ENCODE data around the gene CYP46A1. TPM values are rescaled to one million over a fixed set of nuclear protein-coding genes. Genes with fewer than 3 reads are reported as not detected.
"Not testable (repeated sequence)": the region's sequence is repeated elsewhere in the genome, so short reads cannot be mapped to it uniquely, and the experiment has no call there.

The CYP46A1 gene
- total and polyA plus RNA-seq, 2 donors (not counting 1 experiment from before 2014, with no cell fraction given), result 0.27 to 0.28 TPM

GRCh38 chr14:99660006-99660566 lies 24.0 kb upstream of the CYP46A1 start:
- H3K27me3 ChIP-seq (replicated peaks in 1 of 4; ENCODE audit: control extremely low read depth in 1 of 4, control insufficient read depth in 3 of 4, insufficient read depth in 4 of 4, low read length in 3 of 4), result peaks cover 0 to 20% (median 12%) of the 10 kb centered on the region in 4 experiments

GRCh38 chr14:99660794-99661193 lies 23.3 kb upstream of the CYP46A1 start:
- no peak for DNase-seq
- ChIA-PET CTCF (no interaction called here), POLR2A (no interaction called here)
- H3K36me3 ChIP-seq (replicated peaks in 1 of 2; ENCODE audit: control extremely low read depth in 1 of 2, control insufficient read depth in 1 of 2, extremely low read depth in 1 of 2, insufficient read depth in 2 of 2, low read length in 1 of 2), result no peaks in the 10 kb centered on the region
- H3K27me3 Mint-ChIP-seq, result peaks cover 58% of the 10 kb centered on the region
- no peaks in the 10 kb centered on the region for H4K20me1 ChIP-seq (ENCODE audit: control insufficient read depth, insufficient read depth, low read length, poor library complexity, severe bottlenecking)
- H3K4me1 Mint-ChIP-seq, result peaks cover 9% of the 10 kb centered on the region
- intact Hi-C loops (cut with micrococcal nuclease), result no loop called here
- H3K79me2 ChIP-seq (ENCODE audit: control insufficient read depth, insufficient read depth, low read length), result no peaks in the 10 kb centered on the region
- H3K27ac ChIP-seq (ENCODE audit: low read length in 2 of 2), result no peak overlapping the region
- H3K27ac Mint-ChIP-seq, result no peak overlapping the region
- no peak overlapping the region for H3K4me3 ChIP-seq (ENCODE audit: control extremely low read depth in 1 of 5, extremely low read depth in 1 of 5, insufficient read depth in 1 of 5, low read depth in 2 of 5, low read length in 4 of 5)
- H3K4me2 ChIP-seq (replicated peaks; ENCODE audit: low read depth, low read length, poor library complexity, severe bottlenecking), result no peak overlapping the region
- no peak overlapping the region for H3K4me3 Mint-ChIP-seq
- H3K9ac ChIP-seq (ENCODE audit: low read length), result no peak overlapping the region
- TF ChIP-seq CTCF (IDR thresholded peaks at IDR 0.05) (no peak), EZH2 (IDR thresholded peaks at IDR 0.05; ENCODE audit: borderline replicate concordance, insufficient read depth, low read depth, low read length, poor library complexity, severe bottlenecking) (no peak)
- peaks cover 0 to 18% (median 11%) of the 10 kb centered on the region in 4 experiments for H3K27me3 ChIP-seq (replicated peaks in 1 of 4; ENCODE audit: control extremely low read depth in 1 of 4, control insufficient read depth in 3 of 4, insufficient read depth in 4 of 4, low read length in 3 of 4)
- ATAC-seq (ENCODE audit: low read depth), result no peak
- no peaks in the 10 kb centered on the region for H3K9me3 Mint-ChIP-seq (ENCODE audit: insufficient read depth)
- H2AFZ ChIP-seq (ENCODE audit: insufficient read depth, low read depth, low read length, poor library complexity, severe bottlenecking), result no peak overlapping the region
- H3K4me1 ChIP-seq (ENCODE audit: control insufficient read depth in 2 of 2, insufficient read depth in 2 of 2, low read length in 2 of 2), result peaks cover 0 to 15% of the 10 kb centered on the region in 2 donors
- peaks cover 0 to 2% (median 0%) of the 10 kb centered on the region in 3 donors for H3K9me3 ChIP-seq (ENCODE audit: control extremely low read depth in 1 of 3, control insufficient read depth in 2 of 3, insufficient read depth in 1 of 3, low read length in 2 of 3)
- WGBS (ENCODE audit: insufficient coverage), result 70% methylated on average over 3 of the region's 4 CpGs

More at GRCh38 chr14:99660006-99660566, 24.0 kb upstream of the CYP46A1 start:
- peaks cover 61% of the 10 kb centered on the region for H3K27me3 Mint-ChIP-seq
- H2AFZ ChIP-seq (ENCODE audit: insufficient read depth, low read depth, low read length, poor library complexity, severe bottlenecking), result no peak overlapping the region
- POLR2A ChIA-PET, result no interaction called here
- peaks cover 0 to 11% of the 10 kb centered on the region in 2 donors for H3K4me1 ChIP-seq (ENCODE audit: control insufficient read depth in 2 of 2, insufficient read depth in 2 of 2, low read length in 2 of 2)
- H3K4me3 ChIP-seq (ENCODE audit: control extremely low read depth in 1 of 5, extremely low read depth in 1 of 5, insufficient read depth in 1 of 5, low read depth in 2 of 5, low read length in 4 of 5), result no peak overlapping the region
- 18% methylated on average over 34 of the region's 37 CpGs for WGBS (ENCODE audit: insufficient coverage)
- intact Hi-C loops (cut with micrococcal nuclease), result no loop called here
- ATAC-seq (ENCODE audit: low read depth), result no peak
- no peak overlapping the region for H3K9ac ChIP-seq (ENCODE audit: low read length)
- CTCF ChIA-PET, result no interaction called here
- no peaks in the 10 kb centered on the region for H3K9me3 Mint-ChIP-seq (ENCODE audit: insufficient read depth)
- H3K27ac Mint-ChIP-seq, result no peak overlapping the region
- H3K4me1 Mint-ChIP-seq, result peaks cover 7% of the 10 kb centered on the region
- H4K20me1 ChIP-seq (ENCODE audit: control insufficient read depth, insufficient read depth, low read length, poor library complexity, severe bottlenecking), result no peaks in the 10 kb centered on the region
- DNase-seq, result no peak
- no peaks in the 10 kb centered on the region for H3K79me2 ChIP-seq (ENCODE audit: control insufficient read depth, insufficient read depth, low read length)
- H3K36me3 ChIP-seq (replicated peaks in 1 of 2; ENCODE audit: control extremely low read depth in 1 of 2, control insufficient read depth in 1 of 2, extremely low read depth in 1 of 2, insufficient read depth in 2 of 2, low read length in 1 of 2), result no peaks in the 10 kb centered on the region
- no peak overlapping the region for H3K4me3 Mint-ChIP-seq
- H3K27ac ChIP-seq (ENCODE audit: low read length in 2 of 2), result no peak overlapping the region
- TF ChIP-seq CTCF (IDR thresholded peaks at IDR 0.05), result no peak
- TF ChIP-seq EZH2 (IDR thresholded peaks at IDR 0.05; ENCODE audit: borderline replicate concordance, insufficient read depth, low read depth, low read length, poor library complexity, severe bottlenecking), result no peak
- H3K9me3 ChIP-seq (ENCODE audit: control extremely low read depth in 1 of 3, control insufficient read depth in 2 of 3, insufficient read depth in 1 of 3, low read length in 2 of 3), result peaks cover 0 to 2% (median 0%) of the 10 kb centered on the region in 3 donors
- no peak overlapping the region for H3K4me2 ChIP-seq (replicated peaks; ENCODE audit: low read depth, low read length, poor library complexity, severe bottlenecking)

GRCh38 chr14:99661206-99661605 lies 22.9 kb upstream of the CYP46A1 start:
- POLR2A ChIA-PET; H3K9ac ChIP-seq (ENCODE audit: low read length); H3K27ac Mint-ChIP-seq; H3K79me2 ChIP-seq (ENCODE audit: control insufficient read depth, insufficient read depth, low read length); H3K9me3 Mint-ChIP-seq (ENCODE audit: insufficient read depth); H2AFZ ChIP-seq (ENCODE audit: insufficient read depth, low read depth, low read length, poor library complexity, severe bottlenecking); H3K9me3 ChIP-seq (ENCODE audit: control extremely low read depth in 1 of 3, control insufficient read depth in 2 of 3, insufficient read depth in 1 of 3, low read length in 2 of 3); CTCF ChIA-PET; H3K4me2 ChIP-seq (replicated peaks; ENCODE audit: low read depth, low read length, poor library complexity, severe bottlenecking); H3K27ac ChIP-seq (ENCODE audit: low read length in 2 of 2); H3K4me3 Mint-ChIP-seq; H4K20me1 ChIP-seq (ENCODE audit: control insufficient read depth, insufficient read depth, low read length, poor library complexity, severe bottlenecking); H3K4me3 ChIP-seq (ENCODE audit: control extremely low read depth in 1 of 5, extremely low read depth in 1 of 5, insufficient read depth in 1 of 5, low read depth in 2 of 5, low read length in 4 of 5); intact Hi-C loops (cut with micrococcal nuclease); H3K36me3 ChIP-seq (replicated peaks in 1 of 2; ENCODE audit: control extremely low read depth in 1 of 2, control insufficient read depth in 1 of 2, extremely low read depth in 1 of 2, insufficient read depth in 2 of 2, low read length in 1 of 2); DNase-seq; H3K4me1 Mint-ChIP-seq; ATAC-seq (ENCODE audit: low read depth): not testable (repeated sequence)
- Histone ChIP-seq H3K4me1 (ENCODE audit: control insufficient read depth in 2 of 2, insufficient read depth in 2 of 2, low read length in 2 of 2) (peaks cover 0 to 15% of the 10 kb centered on the region in 2 donors), H3K27me3 (replicated peaks in 1 of 4; ENCODE audit: control extremely low read depth in 1 of 4, control insufficient read depth in 3 of 4, insufficient read depth in 4 of 4, low read length in 3 of 4) (peaks cover 0 to 18% (median 11%) of the 10 kb centered on the region in 4 experiments)
- H3K27me3 Mint-ChIP-seq, result peaks cover 54% of the 10 kb centered on the region

Data from B cell (primary cell).